ENCODE measurements around the gene ECI1.
A peak's percentile ranks its signal among the peaks of the same experiment; 100 is the strongest.

Gene ECI1

DNA sequence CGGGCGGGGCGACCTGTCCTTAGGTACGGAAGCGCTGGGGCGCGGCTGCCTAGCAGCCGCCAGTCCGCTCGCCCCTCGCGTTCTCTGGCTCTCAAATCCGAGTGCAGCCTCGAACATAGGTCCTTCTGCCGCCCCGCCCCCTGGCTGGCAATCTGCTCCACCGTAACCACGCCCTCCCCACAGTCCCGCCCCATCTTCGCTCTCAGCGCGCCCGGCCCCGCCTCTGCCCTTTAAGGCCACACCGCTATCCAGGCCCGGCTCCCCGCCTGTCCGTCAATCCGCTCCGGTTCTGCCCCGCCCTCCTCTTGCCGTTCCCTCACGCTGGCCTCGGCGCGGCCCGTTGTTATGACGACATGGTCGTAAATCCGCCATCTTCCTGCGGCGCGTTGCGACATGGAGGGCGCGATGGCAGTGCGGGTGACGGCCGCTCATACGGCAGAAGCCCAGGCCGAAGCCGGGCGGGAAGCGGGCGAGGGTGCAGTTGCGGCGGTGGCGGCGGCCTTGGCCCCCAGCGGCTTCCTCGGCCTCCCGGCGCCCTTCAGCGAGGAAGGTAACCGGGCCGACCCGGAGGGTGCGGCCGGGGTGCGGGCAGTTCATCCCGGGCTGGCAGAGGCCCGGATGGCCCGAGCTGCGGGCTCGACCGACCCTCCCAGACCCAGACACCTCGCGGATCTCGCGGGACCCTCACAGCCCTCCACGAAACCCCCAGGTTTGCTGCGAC lies 28.0 kb downstream of the ECI1 start, which contains the start of gene E4F1:
E4F1 (plus strand) TSS at position 371 of the 721 bp plus-strand sequence; CDS start at position 394, 23 bp downstream.
- Histone ChIP-seq H3K9ac (ENCODE audit: low read length) (peak within 1 kb of the TSS; percentile 93), H3K9me3 (ENCODE audit: low read length) (no peaks in the 10 kb centered on the region), H3K4me2 (ENCODE audit: low read length) (peak within 1 kb of the TSS; percentile 96), H3K79me2 (ENCODE audit: insufficient read depth, low read length) (peaks cover 18% of the 10 kb centered on the region), H3F3A (ENCODE audit: insufficient read depth, low read length) (no peaks in the 10 kb centered on the region), H3K9me2 (ENCODE audit: low read depth, low read length) (no peaks in the 10 kb centered on the region), H3K27me3 (ENCODE audit: insufficient read depth, low read length) (no peaks in the 10 kb centered on the region), H2AFZ (ENCODE audit: low read length) (no peak within 1 kb of the TSS), H3K27ac (ENCODE audit: low read depth, low read length, poor library complexity, severe bottlenecking) (peak within 1 kb of the TSS; percentile 73), H3K36me3 (ENCODE audit: insufficient read depth, low read length) (peaks cover 7% of the 10 kb centered on the region; the same call in 1 of the 2 replicates), H4K20me1 (ENCODE audit: insufficient read depth, low read length) (no peaks in the 10 kb centered on the region), H3K4me1 (ENCODE audit: insufficient read depth, low read length, severe bottlenecking) (peaks cover 21% of the 10 kb centered on the region), H3K4me3 (ENCODE audit: low read depth, low read length, poor library complexity, severe bottlenecking) (peak within 1 kb of the TSS; percentile 96)
- no peak for TF ChIP-seq EZH2 (IDR thresholded peaks at IDR 0.05; ENCODE audit: borderline replicate concordance, low read length)
- TF ChIP-seq, protein P1, sequence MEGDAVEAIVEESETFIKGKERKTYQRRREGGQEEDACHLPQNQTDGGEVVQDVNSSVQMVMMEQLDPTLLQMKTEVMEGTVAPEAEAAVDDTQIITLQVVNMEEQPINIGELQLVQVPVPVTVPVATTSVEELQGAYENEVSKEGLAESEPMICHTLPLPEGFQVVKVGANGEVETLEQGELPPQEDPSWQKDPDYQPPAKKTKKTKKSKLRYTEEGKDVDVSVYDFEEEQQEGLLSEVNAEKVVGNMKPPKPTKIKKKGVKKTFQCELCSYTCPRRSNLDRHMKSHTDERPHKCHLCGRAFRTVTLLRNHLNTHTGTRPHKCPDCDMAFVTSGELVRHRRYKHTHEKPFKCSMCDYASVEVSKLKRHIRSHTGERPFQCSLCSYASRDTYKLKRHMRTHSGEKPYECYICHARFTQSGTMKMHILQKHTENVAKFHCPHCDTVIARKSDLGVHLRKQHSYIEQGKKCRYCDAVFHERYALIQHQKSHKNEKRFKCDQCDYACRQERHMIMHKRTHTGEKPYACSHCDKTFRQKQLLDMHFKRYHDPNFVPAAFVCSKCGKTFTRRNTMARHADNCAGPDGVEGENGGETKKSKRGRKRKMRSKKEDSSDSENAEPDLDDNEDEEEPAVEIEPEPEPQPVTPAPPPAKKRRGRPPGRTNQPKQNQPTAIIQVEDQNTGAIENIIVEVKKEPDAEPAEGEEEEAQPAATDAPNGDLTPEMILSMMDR (IDR thresholded peaks at IDR 0.05; ENCODE audit: low read length): no peak

DNA sequence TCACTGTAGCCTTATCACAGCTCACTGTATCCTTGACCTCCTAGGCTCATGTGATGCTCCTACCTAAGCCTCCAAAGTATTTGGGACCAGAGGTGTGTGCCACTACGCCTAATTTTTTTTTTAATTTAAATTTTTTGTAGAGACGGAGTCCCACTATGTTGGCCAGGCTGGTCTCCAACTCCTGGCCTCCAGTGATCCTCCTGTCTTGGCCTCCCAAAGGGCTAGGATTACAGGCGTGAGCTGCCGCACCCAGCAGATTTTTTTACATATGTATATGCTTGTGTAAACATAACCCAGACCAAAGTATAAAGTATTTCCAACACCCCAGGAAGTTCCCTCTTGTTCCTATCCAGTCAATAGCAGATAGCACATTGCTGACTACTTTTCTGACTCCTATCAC lies 35.1 kb downstream of the ECI1 start:
- TF ChIP-seq EZH2 (IDR thresholded peaks at IDR 0.05; ENCODE audit: borderline replicate concordance, low read length): no peak
- TF ChIP-seq, protein P1 (IDR thresholded peaks at IDR 0.05; ENCODE audit: low read length): no peak
- Histone ChIP-seq H3K9ac (ENCODE audit: low read length) (peak overlapping the region; percentile 38; the same call in 1 of the 2 replicates), H3K4me3 (ENCODE audit: low read depth, low read length, poor library complexity, severe bottlenecking) (peak overlapping the region; percentile 36), H3K4me2 (ENCODE audit: low read length) (peak overlapping the region; percentile 47), H3K9me3 (ENCODE audit: low read length) (no peaks in the 10 kb centered on the region), H4K20me1 (ENCODE audit: insufficient read depth, low read length) (no peaks in the 10 kb centered on the region), H3K27ac (ENCODE audit: low read depth, low read length, poor library complexity, severe bottlenecking) (peak overlapping the region; percentile 76), H3K79me2 (ENCODE audit: insufficient read depth, low read length) (peaks cover 6% of the 10 kb centered on the region), H3K4me1 (ENCODE audit: insufficient read depth, low read length, severe bottlenecking) (peaks cover 30% of the 10 kb centered on the region), H3K36me3 (ENCODE audit: insufficient read depth, low read length) (peaks cover 3% of the 10 kb centered on the region; the same call in 1 of the 2 replicates), H3F3A (ENCODE audit: insufficient read depth, low read length) (peaks cover 6% of the 10 kb centered on the region; the same call in 1 of the 2 replicates), H3K9me2 (ENCODE audit: low read depth, low read length) (no peaks in the 10 kb centered on the region), H2AFZ (ENCODE audit: low read length) (no peak overlapping the region), H3K27me3 (ENCODE audit: insufficient read depth, low read length) (no peaks in the 10 kb centered on the region)

DNA sequence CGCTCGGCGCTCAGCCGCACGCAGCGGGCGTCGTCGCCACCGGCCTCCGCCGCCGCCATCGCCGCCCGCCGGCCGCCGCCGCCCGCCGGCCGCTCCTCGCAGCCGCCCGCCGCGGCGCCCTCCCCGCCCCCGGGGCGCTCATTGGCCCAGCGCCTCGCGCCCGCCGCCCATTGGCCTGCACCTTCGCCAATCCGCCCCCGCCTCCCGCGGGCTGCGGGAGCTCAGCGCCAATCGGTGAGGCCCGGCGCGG lies 36.7 kb downstream of the ECI1 start, which contains the start of gene PGP:
PGP (minus strand) TSS at position 122 of the 250 bp plus-strand sequence; CDS start at position 59, 63 bp downstream.
- Histone ChIP-seq H3K27ac (ENCODE audit: low read depth, low read length, poor library complexity, severe bottlenecking) (peak within 1 kb of the TSS; percentile 76), H3K9me3 (ENCODE audit: low read length) (no peaks in the 10 kb centered on the region), H3K27me3 (ENCODE audit: insufficient read depth, low read length) (no peaks in the 10 kb centered on the region), H3K36me3 (ENCODE audit: insufficient read depth, low read length) (peaks cover 6% of the 10 kb centered on the region; the same call in 1 of the 2 replicates), H3K9me2 (ENCODE audit: low read depth, low read length) (no peaks in the 10 kb centered on the region), H2AFZ (ENCODE audit: low read length) (no peak within 1 kb of the TSS), H3K4me1 (ENCODE audit: insufficient read depth, low read length, severe bottlenecking) (peaks cover 30% of the 10 kb centered on the region), H3K79me2 (ENCODE audit: insufficient read depth, low read length) (peaks cover 6% of the 10 kb centered on the region), H3K4me2 (ENCODE audit: low read length) (peak within 1 kb of the TSS; percentile 100), H3K4me3 (ENCODE audit: low read depth, low read length, poor library complexity, severe bottlenecking) (peak within 1 kb of the TSS; percentile 94), H4K20me1 (ENCODE audit: insufficient read depth, low read length) (no peaks in the 10 kb centered on the region), H3K9ac (ENCODE audit: low read length) (peak within 1 kb of the TSS; percentile 97), H3F3A (ENCODE audit: insufficient read depth, low read length) (peaks cover 6% of the 10 kb centered on the region; the same call in 1 of the 2 replicates)
- no peak for TF ChIP-seq EZH2 (IDR thresholded peaks at IDR 0.05; ENCODE audit: borderline replicate concordance, low read length)
- TF ChIP-seq, protein P1 (IDR thresholded peaks at IDR 0.05; ENCODE audit: low read length): no peak
